Neural progenitor cell (in vitro differentiated cells): ENCODE results near the gene MAGEA1. TPM values are rescaled to one million over a fixed set of nuclear protein-coding genes. Genes with fewer than 3 reads are reported as not detected.

Experiments
- DNase-seq: peaks from one replicate; pipeline ENCODE4 v3.0.0-alpha.2; 2016; ENCODE audit warnings: low spot score
- H2AFZ ChIP-seq: fragments of 200-600 bp; sonication (generic); replicated peaks from 2 replicates; pipeline ENCODE4 v1.6.1; 2016; ENCODE audit warnings: antibody characterized with exemption
- H3F3A ChIP-seq: fragments of 200-600 bp; sonication (generic); 2 replicates; pipeline ENCODE4 v1.6.1; 2016; ENCODE audit warnings: antibody characterized with exemption, low read depth
- H3K27ac ChIP-seq: fragments of 200-600 bp; sonication (generic); 2 replicates; pipeline ENCODE4 v1.5.1; 2016; ENCODE audit warnings: mild to moderate bottlenecking
- H3K27me3 ChIP-seq: fragments of 200-600 bp; sonication (generic); 2 replicates; pipeline ENCODE4 v1.6.1; 2016; ENCODE audit warnings: mild to moderate bottlenecking, moderate library complexity
- H3K36me3 ChIP-seq: fragments of 200-600 bp; sonication (generic); 2 replicates; pipeline ENCODE4 v1.5.1; 2016
- H3K4me1 ChIP-seq: fragments of 200-600 bp; sonication (generic); 2 replicates; pipeline ENCODE4 v1.6.1; 2016; ENCODE audit warnings: mixed run types
- H3K4me2 ChIP-seq: fragments of 200-600 bp; sonication (generic); 2 replicates; pipeline ENCODE4 v1.6.1; 2016
- H3K4me3 ChIP-seq: fragments of 200-600 bp; sonication (generic); 2 replicates; pipeline ENCODE4 v1.5.1; 2016
- H3K79me2 ChIP-seq: fragments of 200-600 bp; sonication (generic); 2 replicates; pipeline ENCODE4 v1.6.1; 2016; ENCODE audit warnings: low read depth
- H3K9ac ChIP-seq: fragments of 200-600 bp; sonication (generic); 2 replicates; pipeline ENCODE4 v1.6.1; 2016
- H3K9me3 ChIP-seq: fragments of 200-600 bp; sonication (generic); 2 replicates; pipeline ENCODE4 v1.5.1; 2016; ENCODE audit warnings: low read depth
- H4K20me1 ChIP-seq: fragments of 200-600 bp; sonication (generic); 2 replicates; pipeline ENCODE4 v1.6.1; 2016; ENCODE audit warnings: low read depth
- H3K27ac Mint-ChIP-seq: 3 replicates; pipeline ENCODE4 v1.8.0; 2021; ENCODE audit warnings: mixed read lengths
- H3K27me3 Mint-ChIP-seq: 2 replicates; pipeline ENCODE4 v1.8.0; 2022; ENCODE audit warnings: low read depth, mild to moderate bottlenecking, inconsistent platforms, moderate library complexity, mixed read lengths; ENCODE audit not compliant: insufficient read depth
- H3K36me3 Mint-ChIP-seq: 3 replicates; pipeline ENCODE4 v1.8.0; 2021; ENCODE audit warnings: mixed read lengths
- H3K4me1 Mint-ChIP-seq: 3 replicates; pipeline ENCODE4 v1.8.0; 2021; ENCODE audit warnings: mixed read lengths
- H3K4me3 Mint-ChIP-seq: 3 replicates; pipeline ENCODE4 v1.8.0; 2021; ENCODE audit warnings: mild to moderate bottlenecking, moderate library complexity, mixed read lengths
- H3K9me3 Mint-ChIP-seq: 3 replicates; pipeline ENCODE4 v1.8.0; 2020; ENCODE audit warnings: mixed read lengths
- CTCF ChIP-seq: fragments of 200-600 bp; sonication (generic); IDR thresholded peaks from 2 replicates; pipeline ENCODE4 v1.5.1; 2017; ENCODE audit warnings: antibody characterized with exemption, mild to moderate bottlenecking
- EZH2 ChIP-seq: fragments of 200-600 bp; sonication (generic); IDR thresholded peaks from 2 replicates; pipeline ENCODE4 v1.6.1; 2017; ENCODE audit warnings: antibody characterized with exemption, mild to moderate bottlenecking, moderate library complexity
- EZH2phosphoT487 ChIP-seq: fragments of 200-600 bp; sonication (generic); IDR thresholded peaks from 2 replicates; pipeline ENCODE4 v1.6.1; 2017; ENCODE audit warnings: antibody characterized with exemption
- total RNA-seq: library from RNA; depleted of rRNA; stranded (reverse); fragments of >200 nt; gene quantifications from 2 replicates; pipeline ENCODE4 v1.2.3, GENCODE V29; 2015; ENCODE audit warnings: low replicate concordance

MAGEA1 gene
- total RNA-seq, 1 donor from 2014 or later = not detected

- no peak overlapping the region for H3K27ac Mint-ChIP-seq
- Histone ChIP-seq H3F3A (no peaks in the 10 kb centered on the region), H3K4me2 (no peak overlapping the region), H3K27me3 (no peaks in the 10 kb centered on the region), H3K9me3 (no peaks in the 10 kb centered on the region), H3K36me3 (no peaks in the 10 kb centered on the region), H2AFZ (no peak overlapping the region), H3K27ac (no peak overlapping the region), H3K9ac (no peak overlapping the region), H4K20me1 (no peaks in the 10 kb centered on the region), H3K4me3 (no peak overlapping the region), H3K4me1 (no peaks in the 10 kb centered on the region), H3K79me2 (no peaks in the 10 kb centered on the region)
- H3K4me1 Mint-ChIP-seq = no peaks in the 10 kb centered on the region
- H3K4me3 Mint-ChIP-seq = no peak overlapping the region
- TF ChIP-seq EZH2phosphoT487 (no peak), CTCF (no peak), EZH2 (no peak)
- H3K9me3 Mint-ChIP-seq = peaks cover 18% of the 10 kb centered on the region
- no peaks in the 10 kb centered on the region for H3K36me3 Mint-ChIP-seq
- H3K27me3 Mint-ChIP-seq = peaks cover 3% of the 10 kb centered on the region
- no peak for DNase-seq
Observed at GRCh38 chrX:153181822-153182221, 2.7 kb downstream of the MAGEA1 start.

GRCh38 chrX:153184787-153185186 lies 5.7 kb downstream of the MAGEA1 start:
- H3K4me3 Mint-ChIP-seq = no peak overlapping the region
- H3K27me3 Mint-ChIP-seq = peaks cover 5% of the 10 kb centered on the region
- H3F3A ChIP-seq = no peaks in the 10 kb centered on the region
- H3K9me3 Mint-ChIP-seq = peaks cover 19% of the 10 kb centered on the region
- no peak overlapping the region for H2AFZ ChIP-seq
- DNase-seq = no peak
- no peak overlapping the region for H3K4me2 ChIP-seq
- H3K4me1 Mint-ChIP-seq = no peaks in the 10 kb centered on the region
- no peaks in the 10 kb centered on the region for H3K27me3 ChIP-seq
- H3K9me3 ChIP-seq = no peaks in the 10 kb centered on the region
- no peak for TF ChIP-seq EZH2
- no peak overlapping the region for H3K27ac Mint-ChIP-seq
- H3K79me2 ChIP-seq = no peaks in the 10 kb centered on the region
- H3K4me1 ChIP-seq = no peaks in the 10 kb centered on the region
- no peaks in the 10 kb centered on the region for H3K36me3 Mint-ChIP-seq
- H3K4me3 ChIP-seq = no peak overlapping the region
- no peak overlapping the region for H3K27ac ChIP-seq
- no peaks in the 10 kb centered on the region for H3K36me3 ChIP-seq
- no peaks in the 10 kb centered on the region for H4K20me1 ChIP-seq
- no peak overlapping the region for H3K9ac ChIP-seq

GRCh38 chrX:153190381-153190780 lies 11.3 kb downstream of the MAGEA1 start:
- H3K4me3 ChIP-seq = no peak overlapping the region
- no peaks in the 10 kb centered on the region for H4K20me1 ChIP-seq
- Mint-ChIP-seq H3K9me3 (peaks cover 14% of the 10 kb centered on the region), H3K27ac (no peak overlapping the region), H3K4me1 (no peaks in the 10 kb centered on the region), H3K36me3 (no peaks in the 10 kb centered on the region), H3K27me3 (peaks cover 2% of the 10 kb centered on the region), H3K4me3 (no peak overlapping the region)
- H3K4me2 ChIP-seq = no peak overlapping the region
- no peaks in the 10 kb centered on the region for H3K36me3 ChIP-seq
- H3K79me2 ChIP-seq = no peaks in the 10 kb centered on the region
- H2AFZ ChIP-seq = no peak overlapping the region
- no peaks in the 10 kb centered on the region for H3K27me3 ChIP-seq
- H3K4me1 ChIP-seq = no peaks in the 10 kb centered on the region
- H3K9me3 ChIP-seq = no peaks in the 10 kb centered on the region
- TF ChIP-seq CTCF = no peak
- no peak for TF ChIP-seq EZH2phosphoT487
- no peak for TF ChIP-seq EZH2
- no peak overlapping the region for H3K27ac ChIP-seq
- no peak for DNase-seq
- H3K9ac ChIP-seq = no peak overlapping the region
- no peaks in the 10 kb centered on the region for H3F3A ChIP-seq

- Mint-ChIP-seq H3K27ac (no peak overlapping the region), H3K4me3 (no peak overlapping the region), H3K27me3 (peaks cover 2% of the 10 kb centered on the region), H3K9me3 (peaks cover 14% of the 10 kb centered on the region), H3K4me1 (no peaks in the 10 kb centered on the region), H3K36me3 (no peaks in the 10 kb centered on the region)
- no peak overlapping the region for H2AFZ ChIP-seq
- no peak for TF ChIP-seq EZH2
- TF ChIP-seq EZH2phosphoT487 = no peak
- no peak for TF ChIP-seq CTCF
- H3K79me2 ChIP-seq = no peaks in the 10 kb centered on the region
- no peak overlapping the region for H3K4me3 ChIP-seq
- H3F3A ChIP-seq = no peaks in the 10 kb centered on the region
- no peaks in the 10 kb centered on the region for H3K9me3 ChIP-seq
- no peaks in the 10 kb centered on the region for H4K20me1 ChIP-seq
- H3K36me3 ChIP-seq = no peaks in the 10 kb centered on the region
- H3K27me3 ChIP-seq = no peaks in the 10 kb centered on the region
- no peak overlapping the region for H3K9ac ChIP-seq
- DNase-seq = no peak
- no peak overlapping the region for H3K27ac ChIP-seq
- no peaks in the 10 kb centered on the region for H3K4me1 ChIP-seq
- no peak overlapping the region for H3K4me2 ChIP-seq
Observed at GRCh38 chrX:153200462-153200861, 21.4 kb downstream of the MAGEA1 start.
